Endodermal cell (in vitro differentiated cells): Measurements from ENCODE around the gene MGAT4A. TPM values are rescaled to one million over a fixed set of nuclear protein-coding genes. Genes with fewer than 3 reads are reported as not detected.

Experiments used
- DNase-seq: peaks from one replicate; pipeline ENCODE4 v3.0.0-alpha.2; 2017
- H3K27ac ChIP-seq: 2 replicates; pipeline ENCODE4 v1.5.1; 2013; ENCODE audit warnings: mild to moderate bottlenecking, low read depth, low read length, moderate library complexity
- H3K27me3 ChIP-seq: 2 replicates; pipeline ENCODE4 v1.6.1; 2013; ENCODE audit warnings: mild to moderate bottlenecking, low read length, moderate library complexity; ENCODE audit not compliant: insufficient read depth, control insufficient read depth, poor library complexity, severe bottlenecking
- H3K36me3 ChIP-seq: 2 replicates; pipeline ENCODE4 v1.7.0; 2013; ENCODE audit warnings: mild to moderate bottlenecking, low read length, moderate library complexity; ENCODE audit not compliant: control insufficient read depth, insufficient read depth
- H3K4me1 ChIP-seq: one replicate; pipeline ENCODE4 v1.7.0; 2013; ENCODE audit warnings: low read length; ENCODE audit not compliant: control insufficient read depth, insufficient read depth
- H3K4me3 ChIP-seq: 2 replicates; pipeline ENCODE4 v1.5.1; 2013; ENCODE audit warnings: mild to moderate bottlenecking, low read length, moderate library complexity
- H3K9ac ChIP-seq: 2 replicates; pipeline ENCODE4 v1.6.1; 2013; ENCODE audit warnings: mild to moderate bottlenecking, low read length, moderate library complexity; ENCODE audit not compliant: poor library complexity, severe bottlenecking; ENCODE audit errors: extremely low read depth
- H3K9me3 ChIP-seq: 2 replicates; pipeline ENCODE4 v1.6.1; 2013; ENCODE audit warnings: mild to moderate bottlenecking, low read length, moderate library complexity; ENCODE audit not compliant: control insufficient read depth
- H3K27ac Mint-ChIP-seq: 2 replicates; pipeline ENCODE4 v1.8.0; 2020; ENCODE audit warnings: mixed read lengths
- H3K27me3 Mint-ChIP-seq: 2 replicates; pipeline ENCODE4 v1.8.0; 2021; ENCODE audit warnings: mild to moderate bottlenecking, mixed read lengths; ENCODE audit not compliant: insufficient read depth
- H3K36me3 Mint-ChIP-seq: 2 replicates; pipeline ENCODE4 v1.8.0; 2020; ENCODE audit warnings: low read depth, mixed read lengths
- H3K4me1 Mint-ChIP-seq: 2 replicates; pipeline ENCODE4 v1.8.0; 2020; ENCODE audit warnings: mixed read lengths
- H3K4me3 Mint-ChIP-seq: 2 replicates; pipeline ENCODE4 v1.8.0; 2020; ENCODE audit warnings: mild to moderate bottlenecking, moderate library complexity, mixed read lengths
- H3K9me3 Mint-ChIP-seq: 2 replicates; pipeline ENCODE4 v1.8.0; 2020; ENCODE audit warnings: mild to moderate bottlenecking, mixed read lengths
- WGBS, 2 experiments: methylation state at CpG; one replicate each; pipeline versions ENCODE4 v1.1.5 to v1.1.7; 2013; ENCODE audit warnings: missing lambda C conversion rate in 2 of 2, mixed read lengths in 1 of 2; ENCODE audit not compliant: insufficient coverage in 1 of 2, insufficient read length in 1 of 2; 5-methylcytosine and 5-hydroxymethylcytosine counted together
- total RNA-seq, 2 donors: library from RNA; stranded (reverse); fragmentation: NEBNext Ultra II Directional in 1 of 2; extraction: Animal tissue kit (Norgen Biotek cat#: 25700) in 1 of 2; gene quantifications; 2 replicates in 1 of 2; 3 replicates in 1 of 2; pipeline ENCODE4 v1.2.1, GENCODE V29; 2021
- TF ChIP-seq, protein P1 (sequence below): fragments of 200-600 bp; sonication (generic); conservative IDR thresholded peaks from 2 replicates; pipeline ENCODE4 v1.5.0; 2021; ENCODE audit warnings: antibody characterized with exemption, mild to moderate bottlenecking

The MGAT4A gene
- total RNA-seq, 2 donors from 2014 or later = 8.2 to 11.1 TPM

DNA sequence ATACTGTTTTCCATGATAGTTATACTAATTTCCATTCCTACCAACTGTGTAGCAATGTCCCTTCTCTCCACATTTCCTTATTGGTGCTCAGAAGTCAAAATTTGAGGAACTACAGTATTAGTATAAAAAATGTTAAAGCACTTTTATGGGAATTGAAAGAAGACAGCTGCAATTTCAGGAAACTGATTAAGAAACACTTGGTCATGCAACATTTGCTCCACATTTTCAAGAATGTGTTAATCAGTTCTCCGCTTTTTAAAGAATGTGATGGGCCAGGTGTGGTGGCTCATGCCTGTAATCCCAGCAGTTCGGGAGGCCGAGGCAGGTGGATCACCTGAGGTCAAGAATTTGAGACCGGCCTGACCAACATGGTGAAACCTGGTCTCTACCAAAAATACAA, 33.6 kb upstream of the MGAT4A start:
- Histone ChIP-seq H3K9me3 (no peaks in the 10 kb centered on the region), H3K27me3 (peaks cover 90% of the 10 kb centered on the region), H3K4me1 (no peaks in the 10 kb centered on the region), H3K36me3 (no peaks in the 10 kb centered on the region), H3K27ac (no peak overlapping the region), H3K9ac (no peak overlapping the region), H3K4me3 (no peak overlapping the region)
- H3K9me3 Mint-ChIP-seq = no peaks in the 10 kb centered on the region
- no peaks in the 10 kb centered on the region for H3K4me1 Mint-ChIP-seq
- TF ChIP-seq, protein P1, sequence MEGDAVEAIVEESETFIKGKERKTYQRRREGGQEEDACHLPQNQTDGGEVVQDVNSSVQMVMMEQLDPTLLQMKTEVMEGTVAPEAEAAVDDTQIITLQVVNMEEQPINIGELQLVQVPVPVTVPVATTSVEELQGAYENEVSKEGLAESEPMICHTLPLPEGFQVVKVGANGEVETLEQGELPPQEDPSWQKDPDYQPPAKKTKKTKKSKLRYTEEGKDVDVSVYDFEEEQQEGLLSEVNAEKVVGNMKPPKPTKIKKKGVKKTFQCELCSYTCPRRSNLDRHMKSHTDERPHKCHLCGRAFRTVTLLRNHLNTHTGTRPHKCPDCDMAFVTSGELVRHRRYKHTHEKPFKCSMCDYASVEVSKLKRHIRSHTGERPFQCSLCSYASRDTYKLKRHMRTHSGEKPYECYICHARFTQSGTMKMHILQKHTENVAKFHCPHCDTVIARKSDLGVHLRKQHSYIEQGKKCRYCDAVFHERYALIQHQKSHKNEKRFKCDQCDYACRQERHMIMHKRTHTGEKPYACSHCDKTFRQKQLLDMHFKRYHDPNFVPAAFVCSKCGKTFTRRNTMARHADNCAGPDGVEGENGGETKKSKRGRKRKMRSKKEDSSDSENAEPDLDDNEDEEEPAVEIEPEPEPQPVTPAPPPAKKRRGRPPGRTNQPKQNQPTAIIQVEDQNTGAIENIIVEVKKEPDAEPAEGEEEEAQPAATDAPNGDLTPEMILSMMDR = no peak
- H3K36me3 Mint-ChIP-seq = no peaks in the 10 kb centered on the region
- DNase-seq = no peak
- 80 to 96% methylated on average over 4 of the region's 4 CpGs for WGBS, 2 experiments
- no peak overlapping the region for H3K27ac Mint-ChIP-seq
- H3K27me3 Mint-ChIP-seq = peaks cover 52% of the 10 kb centered on the region
- H3K4me3 Mint-ChIP-seq = no peak overlapping the region

DNA sequence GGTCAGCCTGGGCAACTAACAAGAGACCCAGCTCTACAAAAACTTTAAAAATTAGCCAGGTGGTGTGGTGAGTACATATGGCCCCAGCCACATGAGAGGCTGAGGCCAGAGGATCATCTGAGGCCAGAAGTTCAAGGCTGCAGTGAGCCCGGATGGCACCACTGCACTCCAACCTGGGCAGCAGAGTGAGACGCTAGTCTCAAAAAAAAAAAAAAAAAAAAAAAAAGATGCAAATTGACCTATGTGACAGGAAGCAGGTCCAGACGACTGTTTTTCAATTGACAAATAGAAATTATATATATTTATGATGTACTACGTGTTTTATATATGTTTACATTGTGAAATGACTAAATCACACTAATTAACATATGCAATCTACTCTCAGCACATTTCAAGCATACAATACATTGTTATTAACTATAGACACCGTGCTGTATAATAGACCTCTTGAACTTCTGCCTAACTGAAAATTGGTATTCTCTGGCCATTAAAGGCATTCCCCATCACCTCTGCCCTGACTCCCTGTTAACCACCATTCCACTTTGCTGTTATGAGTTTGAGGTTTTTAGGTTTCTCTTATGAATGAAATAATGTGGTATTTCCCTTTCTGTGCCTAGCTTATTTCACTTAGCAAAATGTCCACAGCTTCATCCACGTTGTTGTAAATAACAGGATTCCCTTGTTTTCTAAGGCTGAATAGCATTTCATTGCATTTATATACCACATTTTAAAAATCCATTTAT, 32.4 kb upstream of the MGAT4A start:
- no peak for DNase-seq
- H3K27me3 Mint-ChIP-seq = peaks cover 43% of the 10 kb centered on the region
- Histone ChIP-seq H3K9ac (no peak overlapping the region), H3K27ac (no peak overlapping the region), H3K4me1 (no peaks in the 10 kb centered on the region), H3K9me3 (no peaks in the 10 kb centered on the region), H3K4me3 (no peak overlapping the region), H3K27me3 (peaks cover 84% of the 10 kb centered on the region), H3K36me3 (no peaks in the 10 kb centered on the region)
- no peaks in the 10 kb centered on the region for H3K9me3 Mint-ChIP-seq
- H3K36me3 Mint-ChIP-seq = no peaks in the 10 kb centered on the region
- 93 to 100% methylated on average over 3 to 4 of the region's 6 CpGs for WGBS, 2 experiments
- no peaks in the 10 kb centered on the region for H3K4me1 Mint-ChIP-seq
- TF ChIP-seq, protein P1 = no peak
- no peak overlapping the region for H3K4me3 Mint-ChIP-seq
- no peak overlapping the region for H3K27ac Mint-ChIP-seq

DNA sequence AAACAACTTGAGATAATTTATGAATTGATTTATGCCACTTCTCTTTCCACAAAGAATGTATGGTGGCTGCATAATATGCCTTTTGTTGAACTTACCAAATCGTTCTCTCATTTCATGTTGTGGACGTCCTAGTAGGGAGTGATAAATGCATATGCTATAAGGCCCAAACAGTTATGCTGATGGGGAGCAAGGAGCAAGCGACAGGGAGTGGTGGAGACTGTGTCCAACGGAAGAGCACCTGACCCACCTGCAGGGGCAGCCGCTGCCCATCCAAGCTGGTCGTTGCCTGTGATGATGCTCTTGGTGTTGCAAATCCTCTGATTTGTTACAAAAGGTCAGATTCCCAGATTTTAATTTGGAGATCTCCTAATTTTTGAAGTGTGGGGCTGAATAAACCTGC, 31.0 kb upstream of the MGAT4A start:
- Histone ChIP-seq H3K9me3 (no peaks in the 10 kb centered on the region), H3K36me3 (no peaks in the 10 kb centered on the region), H3K4me1 (no peaks in the 10 kb centered on the region), H3K9ac (no peak overlapping the region), H3K4me3 (no peak overlapping the region), H3K27me3 (peaks cover 84% of the 10 kb centered on the region), H3K27ac (no peak overlapping the region)
- no peaks in the 10 kb centered on the region for H3K36me3 Mint-ChIP-seq
- no peaks in the 10 kb centered on the region for H3K4me1 Mint-ChIP-seq
- DNase-seq = no peak
- no peak overlapping the region for H3K27ac Mint-ChIP-seq
- no peaks in the 10 kb centered on the region for H3K9me3 Mint-ChIP-seq
- no peak overlapping the region for H3K4me3 Mint-ChIP-seq
- WGBS, 2 experiments = 89 to 93% methylated on average over 5 to 6 of the region's 6 CpGs
- peaks cover 42% of the 10 kb centered on the region for H3K27me3 Mint-ChIP-seq
- TF ChIP-seq, protein P1 = no peak
